Kasumi-1 (cell line): ENCODE results near the gene LARGE1.

Experiments
- DNase-seq, 2 experiments: peaks; one replicate each; lab custom pipeline; 2025; lab: John Stamatoyannopoulos, UW

The LARGE1 gene

DNA sequence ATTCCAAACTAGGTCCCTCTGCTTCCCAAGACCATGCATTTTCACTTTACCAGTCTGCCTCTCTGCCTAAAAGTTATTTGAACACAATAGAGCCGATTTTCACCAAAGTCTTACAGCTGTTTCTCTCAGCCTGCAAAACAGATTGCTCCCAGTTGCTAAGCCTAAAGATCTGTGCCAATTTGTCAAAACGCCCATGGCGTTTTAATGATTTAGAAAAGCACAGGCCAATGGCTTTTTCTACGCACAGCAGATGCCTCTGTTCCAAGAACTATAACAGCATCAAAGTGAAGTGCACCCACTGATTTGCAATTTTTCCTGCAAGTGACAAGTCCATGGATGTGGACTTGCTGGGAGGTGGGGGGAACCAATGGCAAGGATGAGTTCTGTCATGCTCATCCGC, 688.2 kb downstream of the LARGE1 start:
- DNase-seq = no peak

DNA sequence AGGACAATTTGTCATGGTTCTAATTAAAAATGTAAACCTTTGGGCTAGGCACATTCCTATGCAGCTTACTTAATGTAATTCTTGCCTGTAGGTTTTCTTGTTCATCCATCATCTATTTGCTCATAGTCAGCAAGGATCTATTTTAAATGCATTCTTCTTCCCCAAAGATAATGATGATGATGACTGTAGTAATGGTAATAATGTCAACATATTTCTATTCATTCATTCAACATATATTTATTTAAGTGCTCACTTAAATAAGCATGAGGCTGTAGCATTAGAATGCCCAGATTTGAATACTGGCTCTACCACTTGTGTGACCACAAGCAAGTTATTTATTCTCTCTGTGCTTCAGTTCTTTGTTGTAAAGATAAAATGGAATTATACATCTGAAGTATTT, 692.5 kb downstream of the LARGE1 start:
- no peak for DNase-seq

DNA sequence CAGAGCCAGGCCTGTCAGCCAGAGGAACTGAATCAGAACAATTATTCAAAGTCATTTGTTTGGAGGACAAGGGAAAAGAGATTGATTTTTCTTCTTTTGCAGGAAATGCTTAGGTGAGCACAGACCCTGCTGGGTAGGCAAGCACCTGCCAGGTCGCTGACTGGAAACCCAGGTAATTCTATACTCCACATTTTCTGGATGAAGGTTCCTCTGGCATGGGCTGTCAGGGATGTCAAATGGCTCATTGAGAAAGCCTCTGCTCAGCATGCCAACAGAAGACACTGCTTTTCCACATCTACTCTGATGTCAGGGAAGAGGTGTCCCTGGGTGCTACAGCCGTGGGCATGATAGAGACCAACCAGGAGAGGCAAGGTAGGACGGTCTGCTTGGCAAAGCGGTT, 695.4 kb downstream of the LARGE1 start:
- DNase-seq = no peak
